Aorta (tissue), 5 donors: ENCODE results near the gene DAZAP1. TPM values are rescaled to one million over a fixed set of nuclear protein-coding genes. Genes with fewer than 3 reads are reported as not detected.

ENCODE experiments used
- ATAC-seq: fragments of 200-7000 bp; cut with Tn5 transposase; one replicate; pipeline ENCODE4 v1.9.1; 2022; ENCODE audit warnings: moderate library complexity; ENCODE audit not compliant: low FRiP score
- DNase-seq, 2 donors: peaks; one replicate each; pipeline ENCODE4 v3.0.0-alpha.2; 2020
- H3K27ac ChIP-seq, 2 donors: one replicate each; pipeline ENCODE4 v1.5.1; 2013; ENCODE audit warnings: low read length in 2 of 2, mild to moderate bottlenecking in 2 of 2, moderate library complexity in 2 of 2, control low read depth in 1 of 2, inconsistent platforms in 1 of 2, low read depth in 1 of 2
- H3K27me3 ChIP-seq, 2 donors: one replicate each; pipeline ENCODE4 v1.6.1; 2013; ENCODE audit warnings: control low read depth in 1 of 2, low read length in 1 of 2, mild to moderate bottlenecking in 1 of 2, moderate library complexity in 1 of 2; ENCODE audit not compliant: insufficient read depth in 2 of 2, control insufficient read depth in 1 of 2
- H3K36me3 ChIP-seq, 2 donors: one replicate each; pipeline ENCODE4 v1.6.1; 2013; ENCODE audit warnings: control low read depth in 1 of 2, low read length in 1 of 2, mild to moderate bottlenecking in 1 of 2; ENCODE audit not compliant: insufficient read depth in 2 of 2, control insufficient read depth in 1 of 2
- H3K4me1 ChIP-seq, 2 donors: one replicate each; pipeline ENCODE4 v1.6.1; 2013; ENCODE audit warnings: low read length in 2 of 2, control low read depth in 1 of 2, mild to moderate bottlenecking in 1 of 2, moderate library complexity in 1 of 2; ENCODE audit not compliant: insufficient read depth in 2 of 2, control insufficient read depth in 1 of 2
- H3K4me3 ChIP-seq, 2 donors: one replicate each; pipeline ENCODE4 v1.5.1; 2013; ENCODE audit warnings: low read length in 2 of 2, control low read depth in 1 of 2, mild to moderate bottlenecking in 1 of 2
- H3K9me3 ChIP-seq: one replicate; pipeline ENCODE4 v1.6.1; 2013; ENCODE audit warnings: mild to moderate bottlenecking, low read length; ENCODE audit not compliant: control insufficient read depth
- WGBS, 2 donors: extraction: QIAGEN DNeasy Blood & Tissue Kit; methylation state at CpG; one replicate each; pipeline ENCODE4 v1.1.7; 2013; 5-methylcytosine and 5-hydroxymethylcytosine counted together
- intact Hi-C, 2 donors: fragments of 100-400 bp; cut with DNase I; formaldehyde crosslinking; loops; one replicate each; pipeline versions ENCODE4 v1.14.2 to v1.15.0; 2022
- polyA plus RNA-seq, 2 donors: library from polyadenylated mRNA; stranded (reverse); fragments of 200-250 nt; gene quantifications; one replicate each; pipeline ENCODE4 v1.2.3, GENCODE V29; 2013
- total RNA-seq, 2 donors: library from RNA; stranded (reverse); fragmentation: NEBNext Ultra II Directional; extraction: Animal tissue kit (Norgen Biotek cat#: 25700); gene quantifications; one replicate each; pipeline ENCODE4 v1.2.1, GENCODE V29; 2021
- donor health status: healthy with polysubstance abuse.
- donor health status: Bipolar disorder and iron deficiency.
- donor health status: DM: no; HTN: no; CAD: no.
- donor health status: DM: no; HTN: no; CAD: no.
- donor health status: DM: yes; HTN: yes; CAD: no.

Gene DAZAP1
- total and polyA plus RNA-seq, 4 donors, result 44.8 to 79.0 (median 76.5) TPM

GRCh38 chr19:1424192-1424955 is 17.0 kb downstream of the DAZAP1 start:
- no peaks in the 10 kb centered on the region for H3K36me3 ChIP-seq
- intact Hi-C loops, result no loop called here
- H3K27ac ChIP-seq, result no peak overlapping the region
- DNase-seq (no peak), ATAC-seq (no peak)
- no peak overlapping the region for H3K4me3 ChIP-seq
- no peaks in the 10 kb centered on the region for H3K9me3 ChIP-seq
- no peaks in the 10 kb centered on the region for H3K4me1 ChIP-seq
- no peaks in the 10 kb centered on the region for H3K27me3 ChIP-seq
- WGBS, 2 donors, result 81 to 85% methylated on average over 35 to 41 of the region's 42 CpGs

GRCh38 chr19:1425102-1425837 is 17.9 kb downstream of the DAZAP1 start:
- no peaks in the 10 kb centered on the region for H3K36me3 ChIP-seq
- intact Hi-C loops, result no loop called here

GRCh38 chr19:1425902-1426301 is 18.5 kb downstream of the DAZAP1 start:
- intact Hi-C loops, result no loop called here
- Histone ChIP-seq H3K4me3 (no peak overlapping the region), H3K36me3 (no peaks in the 10 kb centered on the region), H3K4me1 (no peaks in the 10 kb centered on the region), H3K27ac (no peak overlapping the region), H3K27me3 (no peaks in the 10 kb centered on the region), H3K9me3 (no peaks in the 10 kb centered on the region)
- no peak for ATAC-seq
- no peak for DNase-seq
- WGBS, 2 donors, result 91% methylated on average over 14 of the region's 14 CpGs

More at GRCh38 chr19:1425102-1425837, 17.9 kb downstream of the DAZAP1 start:
- Histone ChIP-seq H3K4me1 (no peaks in the 10 kb centered on the region), H3K27ac (no peak overlapping the region), H3K27me3 (no peaks in the 10 kb centered on the region), H3K9me3 (no peaks in the 10 kb centered on the region), H3K4me3 (no peak overlapping the region)
- no peak for ATAC-seq
- WGBS, 2 donors, result 73 to 83% methylated on average over 33 of the region's 33 CpGs
- DNase-seq, result no peak

- Histone ChIP-seq H3K4me1 (no peaks in the 10 kb centered on the region), H3K4me3 (no peak overlapping the region), H3K9me3 (no peaks in the 10 kb centered on the region), H3K36me3 (no peaks in the 10 kb centered on the region), H3K27ac (no peak overlapping the region), H3K27me3 (no peaks in the 10 kb centered on the region)
- ATAC-seq (no peak), DNase-seq (no peak)
- WGBS, 2 donors, result 77 to 82% methylated on average over 9 of the region's 9 CpGs
- intact Hi-C loops, result no loop called here
Observed at GRCh38 chr19:1426736-1427135, 19.4 kb downstream of the DAZAP1 start.

GRCh38 chr19:1427221-1427920 is 20.0 kb downstream of the DAZAP1 start:
- H3K27ac ChIP-seq, result no peak overlapping the region
- intact Hi-C loops, result no loop called here
- ATAC-seq, result no peak
- no peak for DNase-seq
- no peaks in the 10 kb centered on the region for H3K4me1 ChIP-seq
- no peaks in the 10 kb centered on the region for H3K36me3 ChIP-seq
- 87 to 90% methylated on average over 27 of the region's 27 CpGs for WGBS, 2 donors
- H3K4me3 ChIP-seq, result no peak overlapping the region
- no peaks in the 10 kb centered on the region for H3K9me3 ChIP-seq
- no peaks in the 10 kb centered on the region for H3K27me3 ChIP-seq

- Histone ChIP-seq H3K9me3 (no peaks in the 10 kb centered on the region), H3K36me3 (no peaks in the 10 kb centered on the region), H3K4me1 (no peaks in the 10 kb centered on the region), H3K27ac (no peak overlapping the region), H3K4me3 (no peak overlapping the region), H3K27me3 (no peaks in the 10 kb centered on the region)
- ATAC-seq (no peak), DNase-seq (no peak)
- intact Hi-C loops, result no loop called here
- 90 to 91% methylated on average over 41 of the region's 41 CpGs for WGBS, 2 donors
Observed at GRCh38 chr19:1428738-1429391, 21.5 kb downstream of the DAZAP1 start.

- WGBS, 2 donors, result 78% methylated on average over 14 of the region's 14 CpGs
- Histone ChIP-seq H3K27me3 (no peaks in the 10 kb centered on the region), H3K4me3 (no peak overlapping the region), H3K36me3 (no peaks in the 10 kb centered on the region), H3K9me3 (no peaks in the 10 kb centered on the region), H3K4me1 (no peaks in the 10 kb centered on the region), H3K27ac (no peak overlapping the region)
- no peak for DNase-seq
- ATAC-seq, result no peak
- intact Hi-C loops, result no loop called here
Observed at GRCh38 chr19:1429750-1430149, 22.4 kb downstream of the DAZAP1 start.

- H3K9me3 ChIP-seq, result no peaks in the 10 kb centered on the region
Observed at GRCh38 chr19:1430246-1430645, 22.9 kb downstream of the DAZAP1 start.

More at GRCh38 chr19:1430246-1430645, 22.9 kb downstream of the DAZAP1 start:
- 82 to 83% methylated on average over 13 to 14 of the region's 14 CpGs for WGBS, 2 donors
- Histone ChIP-seq H3K4me3 (no peak overlapping the region), H3K27ac (no peak overlapping the region), H3K4me1 (no peaks in the 10 kb centered on the region), H3K36me3 (no peaks in the 10 kb centered on the region), H3K27me3 (no peaks in the 10 kb centered on the region)
- no peak for ATAC-seq
- no peak for DNase-seq
- intact Hi-C loops, result no loop called here
